GM21737 (cell line): ENCODE data around the gene ZRSR2.

Source experiments
- ATAC-seq: cut with Tn5 transposase; IDR thresholded peaks from one replicate; pipeline ENCODE4 v1.9.1; 2021; ENCODE audit warnings: mild to moderate bottlenecking, moderate library complexity; ENCODE audit not compliant: unreplicated experiment

Gene ZRSR2

DNA sequence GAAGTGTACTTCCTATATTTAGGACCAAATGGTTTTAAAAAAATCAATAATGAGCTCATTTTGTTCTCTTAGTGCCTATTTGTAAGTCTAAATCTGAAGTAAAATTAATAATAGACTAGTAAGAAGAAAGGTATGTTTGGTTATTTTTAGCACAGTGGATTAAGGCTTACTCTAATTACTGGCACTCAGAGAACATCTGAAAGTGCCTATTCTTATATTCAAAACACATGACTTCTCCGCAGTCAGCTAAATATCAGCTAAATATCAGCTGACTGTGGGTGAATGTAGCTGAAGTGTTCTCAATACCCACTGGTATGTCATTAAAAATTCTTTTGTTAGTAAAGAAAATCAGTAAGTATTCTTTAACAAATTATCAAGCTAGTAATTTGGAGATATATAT lies 58.3 kb downstream of the ZRSR2 start:
- ATAC-seq, result no peak

- no peak for ATAC-seq
These were observed 59.3 kb downstream of the ZRSR2 start for GRCh38 chrX:15849555-15849954.

GRCh38 chrX:15853586-15854079 lies 63.3 kb downstream of the ZRSR2 start:
- no peak for ATAC-seq

- peak; percentile 34 for ATAC-seq
These were observed 63.9 kb downstream of the ZRSR2 start for GRCh38 chrX:15854080-15854655.

GRCh38 chrX:15854712-15855567 lies 64.7 kb downstream of the ZRSR2 start, which contains the start of gene AP1S2:
TSS of gene AP1S2 (minus strand) at chrX:15854813. CDS start at chrX:15852524, 2,289 bp downstream.
- ATAC-seq, result peak; percentile 89

DNA sequence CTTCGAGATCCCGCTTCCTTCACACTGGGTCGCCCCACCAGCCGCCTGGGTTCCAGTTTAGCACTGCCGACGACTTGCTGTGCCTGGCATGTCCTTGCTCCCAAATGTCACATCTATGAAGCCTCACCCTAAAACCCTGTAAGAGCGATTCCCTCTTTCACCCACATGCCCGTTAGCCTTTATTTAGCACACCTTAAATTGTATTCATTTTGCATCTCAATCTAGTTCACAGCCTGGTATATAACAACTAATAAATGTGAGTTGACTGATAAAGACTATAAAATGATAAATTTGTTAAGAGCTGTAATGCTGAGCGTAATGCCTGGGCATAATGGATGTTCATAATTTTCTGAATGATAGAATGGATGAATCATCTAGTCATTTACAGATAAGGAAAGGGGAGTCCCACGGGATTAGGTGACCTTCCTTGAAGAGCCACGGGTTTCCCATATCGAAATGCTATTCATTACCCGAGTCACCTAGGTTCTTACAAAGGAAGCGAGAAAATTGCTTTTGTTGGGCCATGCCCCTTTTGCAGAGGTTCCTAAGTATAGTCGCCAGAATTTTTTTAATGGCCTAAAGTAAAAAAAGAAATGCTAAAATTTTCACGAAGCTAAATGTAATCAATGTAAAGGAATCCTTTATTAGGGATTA lies 65.4 kb downstream of the ZRSR2 start:
- ATAC-seq, result no peak

GRCh38 chrX:15856222-15856587 lies 65.9 kb downstream of the ZRSR2 start:
- no peak for ATAC-seq

- no peak for ATAC-seq
These were observed 66.4 kb downstream of the ZRSR2 start for GRCh38 chrX:15856636-15857035.

DNA sequence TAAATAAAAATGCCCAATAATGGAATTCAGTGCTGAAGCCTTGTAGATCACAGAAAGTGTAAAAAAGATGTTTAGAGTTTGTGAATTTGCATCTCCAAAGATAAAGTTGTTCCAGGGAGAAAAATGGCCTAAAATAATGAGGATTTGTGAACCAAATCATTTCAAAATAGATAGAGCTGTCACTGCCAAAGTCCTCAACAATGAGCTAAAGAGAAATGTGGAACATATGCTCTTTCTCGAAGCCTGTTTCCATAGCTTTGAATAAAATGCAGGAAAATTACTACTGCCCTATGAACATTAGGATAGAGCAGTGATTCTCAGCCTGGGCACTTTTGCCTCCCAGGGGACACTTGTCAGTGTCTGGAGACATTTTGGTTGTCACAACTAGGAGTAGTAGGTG lies 67.8 kb downstream of the ZRSR2 start:
- no peak for ATAC-seq

DNA sequence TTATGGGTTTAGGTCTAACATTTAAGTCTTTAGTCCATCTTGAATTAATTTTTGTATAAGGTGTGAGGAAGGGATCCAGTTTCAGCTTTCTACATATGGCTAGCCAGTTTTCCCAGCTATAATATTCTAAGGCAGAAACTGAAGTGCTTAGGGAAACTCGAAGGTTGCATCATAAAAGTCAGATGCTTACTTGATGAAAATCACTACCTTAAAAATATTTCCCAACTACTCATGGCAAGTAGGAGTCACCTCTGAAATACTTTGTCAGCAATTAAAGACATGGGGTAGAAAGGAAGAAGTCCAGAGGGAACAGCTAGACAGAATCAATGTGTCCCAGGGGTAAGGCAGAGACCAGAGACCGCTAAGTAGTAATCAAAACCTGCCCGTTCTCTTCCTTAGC lies 70.6 kb downstream of the ZRSR2 start:
- no peak for ATAC-seq

DNA sequence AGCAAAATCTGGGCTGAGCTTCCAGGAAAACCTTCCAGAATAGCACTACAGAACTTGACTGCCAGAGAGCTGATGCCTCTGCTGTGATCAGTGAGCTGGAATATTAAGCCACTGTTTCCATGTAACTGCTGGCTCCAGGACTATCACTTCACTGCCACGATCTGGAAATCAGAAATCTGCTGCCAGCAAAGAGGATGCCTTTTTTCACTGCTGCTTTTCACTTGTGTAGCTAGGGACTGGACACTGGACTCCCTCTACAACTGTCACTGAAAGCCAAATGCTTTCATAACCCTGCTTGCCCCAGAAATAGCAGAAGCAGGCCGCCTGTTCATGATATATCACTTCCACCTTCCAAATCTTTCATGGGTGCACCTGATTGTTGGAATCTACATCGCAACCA lies 73.7 kb downstream of the ZRSR2 start:
- no peak for ATAC-seq

GRCh38 chrX:15864629-15865028 lies 74.3 kb downstream of the ZRSR2 start:
- no peak for ATAC-seq

DNA sequence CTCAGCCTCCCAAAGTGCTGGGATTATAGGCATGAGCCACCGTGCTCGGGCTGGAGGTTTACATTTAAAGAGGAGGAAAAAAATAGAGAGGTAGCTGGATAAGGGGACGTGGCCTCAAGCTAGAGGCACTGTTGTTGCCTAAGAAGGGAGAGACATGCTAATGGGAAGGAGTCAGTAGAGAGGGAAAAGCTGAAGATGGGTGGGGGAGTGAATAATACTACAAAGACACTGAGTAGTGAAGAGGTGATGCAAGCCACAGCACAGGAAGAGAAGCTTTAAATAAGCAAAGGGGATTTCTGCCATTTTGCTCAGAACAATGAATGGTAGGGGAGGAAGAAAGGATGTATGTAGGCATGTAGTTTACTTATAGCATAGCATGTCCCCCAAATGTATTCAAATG lies 75.9 kb downstream of the ZRSR2 start:
- ATAC-seq, result no peak

- ATAC-seq, result no peak
These were observed 79.4 kb downstream of the ZRSR2 start for GRCh38 chrX:15869695-15870094.

GRCh38 chrX:15870310-15870709 lies 80.0 kb downstream of the ZRSR2 start:
- ATAC-seq, result no peak
